ENCODE measurements around the gene CDADC1.

The CDADC1 gene

GRCh38 chr13:49254007-49254406 is 6.3 kb downstream of the CDADC1 start:
- no peaks in the 10 kb centered on the region; the same call in 1 of the 2 replicates for H3F3A ChIP-seq (ENCODE audit: insufficient read depth)
- TF ChIP-seq, protein P1, sequence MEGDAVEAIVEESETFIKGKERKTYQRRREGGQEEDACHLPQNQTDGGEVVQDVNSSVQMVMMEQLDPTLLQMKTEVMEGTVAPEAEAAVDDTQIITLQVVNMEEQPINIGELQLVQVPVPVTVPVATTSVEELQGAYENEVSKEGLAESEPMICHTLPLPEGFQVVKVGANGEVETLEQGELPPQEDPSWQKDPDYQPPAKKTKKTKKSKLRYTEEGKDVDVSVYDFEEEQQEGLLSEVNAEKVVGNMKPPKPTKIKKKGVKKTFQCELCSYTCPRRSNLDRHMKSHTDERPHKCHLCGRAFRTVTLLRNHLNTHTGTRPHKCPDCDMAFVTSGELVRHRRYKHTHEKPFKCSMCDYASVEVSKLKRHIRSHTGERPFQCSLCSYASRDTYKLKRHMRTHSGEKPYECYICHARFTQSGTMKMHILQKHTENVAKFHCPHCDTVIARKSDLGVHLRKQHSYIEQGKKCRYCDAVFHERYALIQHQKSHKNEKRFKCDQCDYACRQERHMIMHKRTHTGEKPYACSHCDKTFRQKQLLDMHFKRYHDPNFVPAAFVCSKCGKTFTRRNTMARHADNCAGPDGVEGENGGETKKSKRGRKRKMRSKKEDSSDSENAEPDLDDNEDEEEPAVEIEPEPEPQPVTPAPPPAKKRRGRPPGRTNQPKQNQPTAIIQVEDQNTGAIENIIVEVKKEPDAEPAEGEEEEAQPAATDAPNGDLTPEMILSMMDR (IDR thresholded peaks at IDR 0.05; ENCODE audit: insufficient read depth, low read length, poor library complexity, severe bottlenecking) = no peak
- TF ChIP-seq EZH2phosphoT487 (conservative IDR thresholded peaks at IDR 0.05; ENCODE audit: low read length) = no peak
- no peaks in the 10 kb centered on the region for H3K27me3 ChIP-seq (ENCODE audit: low read length)
- H3K4me2 ChIP-seq (ENCODE audit: low read depth, low read length, poor library complexity, severe bottlenecking) = no peak overlapping the region
- H4K20me1 ChIP-seq (ENCODE audit: low read depth, low read length) = no peaks in the 10 kb centered on the region
- no peak overlapping the region for H3K4me3 ChIP-seq (ENCODE audit: insufficient read depth, low read length, poor library complexity, severe bottlenecking)
- H3K9ac ChIP-seq (ENCODE audit: low read length) = no peak overlapping the region
- H3K9me2 ChIP-seq (replicated peaks; ENCODE audit: insufficient read depth, low read length) = no peaks in the 10 kb centered on the region
- H3K79me2 ChIP-seq (ENCODE audit: insufficient read depth, low read length) = no peaks in the 10 kb centered on the region; the same call in none of the 2 replicates
- no peaks in the 10 kb centered on the region for H3K9me3 ChIP-seq (ENCODE audit: insufficient read depth, low read length)
- peaks cover 7% of the 10 kb centered on the region; the same call in 1 of the 2 replicates for H3K36me3 ChIP-seq (ENCODE audit: low read length)
- no peak overlapping the region for H3K27ac ChIP-seq (ENCODE audit: low read depth, low read length)
- no peak overlapping the region for H2AFZ ChIP-seq (ENCODE audit: low read depth, low read length, severe bottlenecking)

- H2AFZ ChIP-seq (ENCODE audit: low read depth, low read length, severe bottlenecking) = no peak overlapping the region
- H3K4me3 ChIP-seq (ENCODE audit: insufficient read depth, low read length, poor library complexity, severe bottlenecking) = no peak overlapping the region
- H3K27ac ChIP-seq (ENCODE audit: low read depth, low read length) = no peak overlapping the region
- H3F3A ChIP-seq (ENCODE audit: insufficient read depth) = no peaks in the 10 kb centered on the region; the same call in 1 of the 2 replicates
- no peak overlapping the region for H3K9ac ChIP-seq (ENCODE audit: low read length)
- no peaks in the 10 kb centered on the region for H3K9me3 ChIP-seq (ENCODE audit: insufficient read depth, low read length)
- H3K4me2 ChIP-seq (ENCODE audit: low read depth, low read length, poor library complexity, severe bottlenecking) = no peak overlapping the region
- H3K27me3 ChIP-seq (ENCODE audit: low read length) = no peaks in the 10 kb centered on the region
- no peaks in the 10 kb centered on the region for H3K9me2 ChIP-seq (replicated peaks; ENCODE audit: insufficient read depth, low read length)
- H3K36me3 ChIP-seq (ENCODE audit: low read length) = peaks cover 2% of the 10 kb centered on the region; the same call in 1 of the 2 replicates
- TF ChIP-seq EZH2phosphoT487 (conservative IDR thresholded peaks at IDR 0.05; ENCODE audit: low read length) = no peak
- TF ChIP-seq, protein P1 (IDR thresholded peaks at IDR 0.05; ENCODE audit: insufficient read depth, low read length, poor library complexity, severe bottlenecking) = no peak
- H4K20me1 ChIP-seq (ENCODE audit: low read depth, low read length) = no peaks in the 10 kb centered on the region
- no peaks in the 10 kb centered on the region; the same call in 1 of the 2 replicates for H3K79me2 ChIP-seq (ENCODE audit: insufficient read depth, low read length)
Observed at GRCh38 chr13:49256841-49257240, 9.1 kb downstream of the CDADC1 start.

GRCh38 chr13:49258089-49258796 is 10.5 kb downstream of the CDADC1 start:
- Histone ChIP-seq H3K9me3 (ENCODE audit: insufficient read depth, low read length) (no peaks in the 10 kb centered on the region), H3K4me3 (ENCODE audit: insufficient read depth, low read length, poor library complexity, severe bottlenecking) (no peak overlapping the region), H3K9ac (ENCODE audit: low read length) (no peak overlapping the region), H3K79me2 (ENCODE audit: insufficient read depth, low read length) (no peaks in the 10 kb centered on the region; the same call in 1 of the 2 replicates), H3K4me2 (ENCODE audit: low read depth, low read length, poor library complexity, severe bottlenecking) (no peak overlapping the region), H4K20me1 (ENCODE audit: low read depth, low read length) (no peaks in the 10 kb centered on the region), H3K27ac (ENCODE audit: low read depth, low read length) (no peak overlapping the region), H2AFZ (ENCODE audit: low read depth, low read length, severe bottlenecking) (no peak overlapping the region), H3K27me3 (ENCODE audit: low read length) (no peaks in the 10 kb centered on the region), H3K9me2 (replicated peaks; ENCODE audit: insufficient read depth, low read length) (no peaks in the 10 kb centered on the region), H3F3A (ENCODE audit: insufficient read depth) (no peaks in the 10 kb centered on the region), H3K36me3 (ENCODE audit: low read length) (peaks cover 2% of the 10 kb centered on the region; the same call in 1 of the 2 replicates)
- no peak for TF ChIP-seq EZH2phosphoT487 (conservative IDR thresholded peaks at IDR 0.05; ENCODE audit: low read length)

- Histone ChIP-seq H3K27me3 (ENCODE audit: low read length) (no peaks in the 10 kb centered on the region), H3F3A (ENCODE audit: insufficient read depth) (no peaks in the 10 kb centered on the region), H2AFZ (ENCODE audit: low read depth, low read length, severe bottlenecking) (no peak overlapping the region), H3K4me2 (ENCODE audit: low read depth, low read length, poor library complexity, severe bottlenecking) (no peak overlapping the region), H3K9me3 (ENCODE audit: insufficient read depth, low read length) (no peaks in the 10 kb centered on the region), H3K9ac (ENCODE audit: low read length) (no peak overlapping the region), H4K20me1 (ENCODE audit: low read depth, low read length) (no peaks in the 10 kb centered on the region), H3K27ac (ENCODE audit: low read depth, low read length) (no peak overlapping the region), H3K79me2 (ENCODE audit: insufficient read depth, low read length) (no peaks in the 10 kb centered on the region), H3K9me2 (replicated peaks; ENCODE audit: insufficient read depth, low read length) (no peaks in the 10 kb centered on the region), H3K4me3 (ENCODE audit: insufficient read depth, low read length, poor library complexity, severe bottlenecking) (no peak overlapping the region), H3K36me3 (ENCODE audit: low read length) (peaks cover 2% of the 10 kb centered on the region; the same call in 1 of the 2 replicates)
- TF ChIP-seq EZH2phosphoT487 (conservative IDR thresholded peaks at IDR 0.05; ENCODE audit: low read length) = no peak
- TF ChIP-seq, protein P1 (IDR thresholded peaks at IDR 0.05; ENCODE audit: insufficient read depth, low read length, poor library complexity, severe bottlenecking) = no peak
Observed at GRCh38 chr13:49259586-49259985, 11.9 kb downstream of the CDADC1 start.
